ENCODE measurements around the gene BMPR1A.
A peak's percentile ranks its signal among the peaks of the same experiment; 100 is the strongest.

The BMPR1A gene

GRCh38 chr10:86768412-86769062 is 12.1 kb downstream of the BMPR1A start:
- no peak for DNase-seq

DNA sequence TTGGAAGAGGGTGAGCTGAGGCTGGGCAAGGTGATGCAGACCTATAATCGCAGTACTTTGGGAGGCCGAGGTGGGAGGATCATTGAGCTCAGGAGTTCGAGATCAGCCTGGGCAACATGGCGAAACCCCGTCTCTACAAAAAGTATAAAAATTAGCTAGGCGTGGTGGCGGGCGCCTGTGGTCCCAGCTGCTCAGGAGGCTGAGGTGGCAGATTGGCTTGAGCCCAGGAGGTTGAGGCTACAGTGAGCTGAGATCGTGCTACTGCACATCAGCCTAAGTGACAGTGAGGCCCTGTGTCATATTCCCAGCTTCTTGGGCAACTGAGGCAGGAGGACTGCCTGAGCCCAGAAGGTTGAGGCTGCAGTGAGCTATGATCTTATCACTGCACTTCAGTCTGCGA is 13.6 kb downstream of the BMPR1A start:
- DNase-seq, result no peak

GRCh38 chr10:86770412-86770960 is 14.1 kb downstream of the BMPR1A start:
- no peak for DNase-seq

- no peak for DNase-seq
These were observed 17.1 kb downstream of the BMPR1A start for GRCh38 chr10:86773498-86773897.

- DNase-seq, result no peak
These were observed 18.8 kb downstream of the BMPR1A start for GRCh38 chr10:86775056-86775869.

- no peak for DNase-seq
These were observed 19.4 kb downstream of the BMPR1A start for GRCh38 chr10:86775870-86776180.

GRCh38 chr10:86779220-86780017 is 23.0 kb downstream of the BMPR1A start:
- no peak for DNase-seq

GRCh38 chr10:86782701-86783418 is 26.4 kb downstream of the BMPR1A start:
- no peak for DNase-seq

DNA sequence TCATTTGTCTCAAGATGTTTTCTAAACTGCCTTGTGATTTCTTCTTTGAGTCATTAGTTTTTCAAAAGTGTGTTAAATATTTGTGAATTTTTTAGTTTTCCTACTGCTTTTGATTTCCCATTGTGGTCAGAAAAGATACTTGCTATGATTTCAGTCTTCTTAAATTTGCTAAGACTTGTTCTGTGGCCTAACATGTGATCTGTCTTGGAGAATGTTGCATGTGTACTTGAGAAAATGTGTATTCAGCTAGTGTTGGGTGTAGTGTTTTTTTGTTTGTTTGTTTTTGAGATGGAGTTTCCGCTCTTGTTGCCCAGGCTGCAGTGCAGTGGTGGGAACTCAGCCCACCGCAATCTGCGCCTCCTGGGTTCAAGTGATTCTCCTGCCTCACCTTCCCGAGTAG is 28.6 kb downstream of the BMPR1A start:
- no peak for DNase-seq

GRCh38 chr10:86785968-86786367 is 29.5 kb downstream of the BMPR1A start:
- no peak for DNase-seq

DNA sequence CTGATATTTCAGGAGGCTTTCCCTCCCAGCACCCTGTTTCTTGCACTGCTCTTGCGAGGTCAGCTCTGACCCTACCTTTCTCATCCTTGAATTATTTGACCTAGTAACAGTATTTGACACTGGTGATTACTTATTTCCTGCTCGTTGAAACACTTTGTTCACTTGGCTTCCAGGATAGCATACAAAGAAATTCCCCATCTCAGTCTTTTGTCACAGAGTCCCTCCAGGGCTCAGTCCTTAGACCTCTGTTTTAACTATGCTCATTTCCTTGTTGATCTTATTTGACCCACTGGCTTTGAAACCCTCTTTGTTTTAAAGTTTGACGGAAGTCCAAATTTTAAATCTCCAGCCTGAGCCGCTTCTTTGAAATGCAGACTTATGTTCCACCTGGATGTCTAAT is 29.9 kb downstream of the BMPR1A start:
- DNase-seq, result no peak

DNA sequence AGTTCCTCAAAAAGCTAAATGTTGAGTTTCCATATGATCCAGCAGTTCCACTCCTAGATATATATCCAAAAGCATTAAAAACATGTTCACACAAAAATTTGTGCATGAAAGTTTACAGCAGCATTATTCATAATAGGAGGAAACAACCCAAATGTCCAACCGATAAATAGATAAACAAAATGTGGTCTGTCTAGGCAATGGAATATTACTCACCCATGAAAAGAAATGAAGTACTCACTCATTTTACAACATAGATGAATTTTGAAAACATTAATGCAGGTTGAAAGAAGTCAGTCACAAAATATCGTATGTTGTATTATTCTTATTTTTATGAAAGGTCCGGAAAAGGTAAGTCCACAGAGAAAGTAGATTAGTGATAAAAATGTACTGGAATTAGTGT is 34.0 kb downstream of the BMPR1A start:
- DNase-seq, result no peak

GRCh38 chr10:86792461-86793167 is 36.2 kb downstream of the BMPR1A start:
- DNase-seq, result no peak

DNA sequence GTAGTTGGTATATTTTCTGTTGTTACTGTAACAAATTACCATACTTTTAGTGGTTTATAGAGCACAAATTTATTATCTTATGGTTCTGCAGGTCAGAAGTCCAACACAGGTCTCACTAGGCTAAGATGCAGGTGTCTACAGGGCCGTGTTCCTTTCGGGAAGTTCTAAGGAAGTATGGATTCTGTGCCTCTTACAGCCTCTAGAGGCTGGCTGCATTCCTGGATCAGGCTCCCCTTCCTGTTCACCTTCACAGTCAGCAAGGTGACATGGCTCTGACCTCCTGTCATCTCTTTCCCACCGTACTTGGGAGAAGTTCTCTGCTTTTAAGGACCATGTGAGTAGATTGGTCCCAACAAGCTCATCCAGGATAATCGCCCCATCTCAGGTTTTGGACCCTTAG is 37.3 kb downstream of the BMPR1A start:
- no peak for DNase-seq

- peak; percentile 12 to 60 for DNase-seq
These were observed 38.9 kb downstream of the BMPR1A start for GRCh38 chr10:86795353-86795752.

DNA sequence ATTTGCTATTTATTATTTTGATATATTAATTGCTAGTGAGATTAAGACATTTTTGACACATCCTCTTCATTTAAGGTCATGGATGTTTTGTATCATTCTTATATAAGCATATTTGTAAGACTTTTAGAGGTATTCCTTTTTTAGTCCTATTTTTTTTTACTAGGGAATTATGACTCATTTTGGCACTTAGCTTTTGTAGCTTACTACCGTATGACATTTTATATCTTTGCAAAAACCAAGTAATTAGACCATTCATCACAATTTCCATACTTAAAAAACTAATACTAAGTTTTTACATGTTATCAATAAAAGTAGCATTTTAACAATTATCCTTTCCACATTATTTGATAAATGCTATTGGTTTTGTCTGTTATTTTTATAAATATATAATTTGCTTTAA is 41.6 kb downstream of the BMPR1A start:
- no peak for DNase-seq

DNA sequence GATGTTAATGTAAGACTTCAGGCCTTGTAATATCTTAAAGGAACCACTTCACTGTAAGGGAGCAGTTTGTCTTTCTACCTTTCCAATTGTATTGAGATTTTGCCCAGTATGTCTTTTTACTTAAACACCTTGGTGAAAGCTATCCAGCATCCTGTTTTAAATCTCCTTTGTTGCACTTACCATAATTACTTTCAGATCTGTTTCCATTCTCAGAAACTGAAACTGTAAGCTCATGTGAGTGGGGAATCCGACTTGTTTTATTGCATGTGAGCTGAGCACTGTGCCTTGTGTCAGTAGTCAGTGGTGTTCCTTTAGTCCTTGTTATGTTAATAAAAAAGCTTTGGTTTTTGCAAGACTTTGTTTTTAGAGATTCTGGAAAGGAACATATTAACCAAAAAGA is 42.2 kb downstream of the BMPR1A start:
- no peak for DNase-seq

DNA sequence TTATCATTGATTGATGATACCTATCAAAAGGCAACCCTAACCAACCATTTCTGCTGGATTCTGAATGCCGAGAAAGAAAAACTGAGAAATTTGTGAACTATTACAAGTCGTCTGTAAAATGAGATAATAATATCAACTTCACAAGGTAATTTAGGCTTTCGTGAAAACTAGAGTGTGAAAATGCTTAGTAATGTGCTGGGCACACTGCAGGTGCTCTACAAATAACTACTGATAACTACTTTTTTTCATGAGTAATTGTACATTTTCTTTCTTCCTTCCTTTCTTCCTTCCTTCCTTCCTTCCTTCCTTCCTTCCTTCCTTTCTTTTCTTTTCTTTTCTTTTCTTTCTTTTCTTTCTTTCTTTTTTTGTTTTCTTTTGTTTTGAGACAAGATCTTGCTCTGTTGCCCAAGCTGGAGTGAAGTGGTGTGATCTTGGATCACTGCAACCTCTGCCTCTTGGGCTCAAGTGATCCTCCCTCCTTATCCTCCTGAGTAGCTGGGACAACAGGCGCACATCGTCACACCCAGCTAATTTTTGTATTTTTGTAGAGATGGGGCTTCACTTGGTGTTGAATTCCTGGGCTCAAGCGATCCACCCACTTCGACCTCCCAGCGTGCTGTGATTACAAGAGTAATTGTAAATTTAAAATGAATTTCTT is 42.9 kb downstream of the BMPR1A start:
- DNase-seq, result no peak

DNA sequence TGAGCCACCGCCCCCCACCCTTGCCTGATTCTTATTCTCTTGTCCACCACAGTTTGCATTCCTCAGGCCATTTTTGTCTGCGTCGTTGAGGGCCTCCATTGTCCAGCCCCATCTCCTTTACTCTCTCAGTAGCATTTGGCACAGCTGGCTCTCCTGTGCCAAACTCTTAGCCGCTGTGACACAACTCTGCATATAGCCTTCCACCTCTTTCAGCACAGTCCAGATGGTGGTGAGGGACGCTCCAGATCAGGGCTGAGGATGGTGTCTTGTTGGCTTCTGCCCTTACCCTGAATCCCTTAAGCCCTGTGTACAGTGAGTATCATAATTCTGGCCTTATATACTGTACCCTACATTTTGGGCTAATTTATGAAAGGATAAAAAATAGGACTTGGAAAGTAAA is 45.6 kb downstream of the BMPR1A start:
- no peak for DNase-seq

- DNase-seq, result no peak
These were observed 46.2 kb downstream of the BMPR1A start for GRCh38 chr10:86802473-86803108.

GRCh38 chr10:86803156-86803555 is 46.7 kb downstream of the BMPR1A start:
- DNase-seq, result no peak

All from SW 1271 (cell line).